ENCODE results near the gene SLC1A2. TPM values are rescaled to one million over a fixed set of nuclear protein-coding genes. Genes with fewer than 3 reads are reported as not detected.

Gene SLC1A2
- total RNA-seq, 1 experiment from 2014 or later = 0.25 TPM

- H3K27ac ChIP-seq (ENCODE audit: low read depth, low read length) = no peak overlapping the region
- H3K4me1 ChIP-seq (ENCODE audit: control insufficient read depth in 1 of 2, insufficient read depth in 2 of 2, low read length in 2 of 2) = no peaks in the 10 kb centered on the region
- H4K20me1 ChIP-seq (ENCODE audit: insufficient read depth) = no peaks in the 10 kb centered on the region
- POLR2A ChIA-PET = no interaction called here
- H3K9me2 ChIP-seq (ENCODE audit: insufficient read depth) = no peaks in the 10 kb centered on the region
- no peak overlapping the region for H3K4me3 ChIP-seq (replicated peaks in 1 of 2; ENCODE audit: low read depth in 1 of 2, low read length in 2 of 2)
- no peak for ATAC-seq
- DNase-seq (ENCODE audit: low read depth, low spot score) = no peak
- intact Hi-C loops (cut with micrococcal nuclease) = no loop called here
- TF ChIP-seq CEBPB (IDR thresholded peaks at IDR 0.05; ENCODE audit: low read depth) (no peak), POLR2A (IDR thresholded peaks at IDR 0.05; ENCODE audit: borderline replicate concordance, extremely low read depth, insufficient read depth, insufficient read length) (no peak)
- no peak overlapping the region for H3K4me2 ChIP-seq (ENCODE audit: low read length)
- peaks cover 83% of the 10 kb centered on the region for H3K27me3 ChIP-seq (ENCODE audit: insufficient read depth, low read length)
- H3K9me3 ChIP-seq (ENCODE audit: control insufficient read depth in 1 of 2, insufficient read depth in 1 of 2, low read depth in 1 of 2, low read length in 2 of 2) = no peaks in the 10 kb centered on the region
- no TSS peak for BruUV-seq (replicated peaks)
- RAD21 ChIA-PET (ENCODE audit: low non-redundant PET in 1 of 2, low total read pairs in 2 of 2, uncharacterized antibody in 2 of 2, unreplicated experiment in 2 of 2) = no interaction called here
- no peaks in the 10 kb centered on the region for H3K79me2 ChIP-seq (ENCODE audit: insufficient read depth, low read length)
- no peak overlapping the region for H3K9ac ChIP-seq (ENCODE audit: low read length)
- no peak overlapping the region for H2AFZ ChIP-seq (ENCODE audit: low read depth, low read length, poor library complexity, severe bottlenecking)
- H3K36me3 ChIP-seq (ENCODE audit: control insufficient read depth in 1 of 2, insufficient read depth in 2 of 2, low read length in 2 of 2) = no peaks in the 10 kb centered on the region
- CTCF ChIA-PET = no interaction called here
Observed at GRCh38 chr11:35424157-35424940, 5.0 kb upstream of the SLC1A2 start.

- H3K27ac ChIP-seq (ENCODE audit: low read depth, low read length) = no peak overlapping the region
- CTCF ChIA-PET = no interaction called here
- no peak for ATAC-seq
- no peaks in the 10 kb centered on the region for H3K9me3 ChIP-seq (ENCODE audit: control insufficient read depth in 1 of 2, insufficient read depth in 1 of 2, low read depth in 1 of 2, low read length in 2 of 2)
- no TSS peak for BruUV-seq (replicated peaks)
- DNase-seq (ENCODE audit: low read depth, low spot score) = no peak
- H3K4me3 ChIP-seq (replicated peaks in 1 of 2; ENCODE audit: low read depth in 1 of 2, low read length in 2 of 2) = no peak overlapping the region
- no peak for TF ChIP-seq REST (IDR thresholded peaks at IDR 0.05; ENCODE audit: low read depth)
- H3K4me2 ChIP-seq (ENCODE audit: low read length) = no peak overlapping the region
- intact Hi-C loops (cut with micrococcal nuclease) = no loop called here
- no peak overlapping the region for H3K9ac ChIP-seq (ENCODE audit: low read length)
- no peaks in the 10 kb centered on the region for H3K36me3 ChIP-seq (ENCODE audit: control insufficient read depth in 1 of 2, insufficient read depth in 2 of 2, low read length in 2 of 2)
- H4K20me1 ChIP-seq (ENCODE audit: insufficient read depth) = no peaks in the 10 kb centered on the region
- RAD21 ChIA-PET (ENCODE audit: low non-redundant PET in 1 of 2, low total read pairs in 2 of 2, uncharacterized antibody in 2 of 2, unreplicated experiment in 2 of 2) = no interaction called here
- peaks cover 73% of the 10 kb centered on the region for H3K27me3 ChIP-seq (ENCODE audit: insufficient read depth, low read length)
- H3K9me2 ChIP-seq (ENCODE audit: insufficient read depth) = no peaks in the 10 kb centered on the region
- H3K79me2 ChIP-seq (ENCODE audit: insufficient read depth, low read length) = no peaks in the 10 kb centered on the region
- no peaks in the 10 kb centered on the region for H3K4me1 ChIP-seq (ENCODE audit: control insufficient read depth in 1 of 2, insufficient read depth in 2 of 2, low read length in 2 of 2)
- H2AFZ ChIP-seq (ENCODE audit: low read depth, low read length, poor library complexity, severe bottlenecking) = no peak overlapping the region
- POLR2A ChIA-PET = no interaction called here
Observed at GRCh38 chr11:35420371-35420770, 1.0 kb upstream of the SLC1A2 start.

Data from HCT116 (cell line).